ENCODE measurements around the gene SLC44A2.

DNA sequence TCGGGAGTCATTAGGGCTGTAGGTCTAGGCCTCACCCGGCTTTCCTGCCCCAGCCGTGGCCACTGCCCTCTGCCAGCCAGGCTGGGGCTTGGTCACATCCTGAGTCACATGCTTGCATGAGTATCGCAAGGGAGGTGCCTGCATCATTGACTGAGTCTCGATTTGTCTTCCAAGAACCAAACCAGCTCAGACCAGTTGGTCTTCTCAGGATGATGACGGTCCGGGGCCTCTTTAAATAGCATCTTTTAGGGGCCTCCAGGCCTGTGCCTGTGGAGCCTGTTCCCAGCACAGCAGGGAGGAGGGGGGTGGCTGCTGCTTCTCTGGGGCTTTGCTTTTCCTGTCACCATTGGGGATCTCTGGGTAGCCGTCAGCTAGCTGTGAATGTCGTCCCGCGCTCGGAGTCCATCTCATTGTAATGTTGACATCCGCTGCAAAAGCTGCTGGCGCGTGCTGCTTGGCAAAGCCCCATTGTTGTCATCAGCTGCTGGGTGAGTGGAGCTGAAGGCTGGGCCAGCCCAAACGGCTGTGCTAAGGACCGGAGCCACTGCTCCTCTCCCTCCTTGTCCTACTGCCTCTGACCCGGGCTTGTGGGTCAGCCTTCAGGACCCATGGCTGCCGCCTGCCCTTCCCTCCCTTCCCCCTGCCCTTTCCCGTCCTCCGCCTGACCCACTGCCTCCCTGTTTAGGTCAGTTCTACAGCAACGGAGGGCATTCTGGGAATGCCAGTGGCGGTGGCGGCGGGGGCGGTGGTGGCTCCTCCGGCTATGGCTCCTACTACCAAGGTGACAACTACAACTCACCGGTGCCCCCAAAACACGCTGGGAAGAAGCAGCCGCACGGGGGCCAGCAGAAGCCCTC is 61.5 kb downstream of the SLC44A2 start:
- TF ChIP-seq, protein P1, sequence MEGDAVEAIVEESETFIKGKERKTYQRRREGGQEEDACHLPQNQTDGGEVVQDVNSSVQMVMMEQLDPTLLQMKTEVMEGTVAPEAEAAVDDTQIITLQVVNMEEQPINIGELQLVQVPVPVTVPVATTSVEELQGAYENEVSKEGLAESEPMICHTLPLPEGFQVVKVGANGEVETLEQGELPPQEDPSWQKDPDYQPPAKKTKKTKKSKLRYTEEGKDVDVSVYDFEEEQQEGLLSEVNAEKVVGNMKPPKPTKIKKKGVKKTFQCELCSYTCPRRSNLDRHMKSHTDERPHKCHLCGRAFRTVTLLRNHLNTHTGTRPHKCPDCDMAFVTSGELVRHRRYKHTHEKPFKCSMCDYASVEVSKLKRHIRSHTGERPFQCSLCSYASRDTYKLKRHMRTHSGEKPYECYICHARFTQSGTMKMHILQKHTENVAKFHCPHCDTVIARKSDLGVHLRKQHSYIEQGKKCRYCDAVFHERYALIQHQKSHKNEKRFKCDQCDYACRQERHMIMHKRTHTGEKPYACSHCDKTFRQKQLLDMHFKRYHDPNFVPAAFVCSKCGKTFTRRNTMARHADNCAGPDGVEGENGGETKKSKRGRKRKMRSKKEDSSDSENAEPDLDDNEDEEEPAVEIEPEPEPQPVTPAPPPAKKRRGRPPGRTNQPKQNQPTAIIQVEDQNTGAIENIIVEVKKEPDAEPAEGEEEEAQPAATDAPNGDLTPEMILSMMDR (IDR thresholded peaks at IDR 0.05 in 8 of 11, conservative IDR thresholded peaks at IDR 0.05 in 3 of 11), result no peak
- no peak for TF ChIP-seq POLR2A (IDR thresholded peaks at IDR 0.05)
